GM18907 (cell line): ENCODE results near the gene HES7.

Experiments
- ATAC-seq: cut with Tn5 transposase; IDR thresholded peaks from one replicate; pipeline ENCODE4 v1.9.1; 2021; ENCODE audit warnings: mild to moderate bottlenecking, moderate library complexity; ENCODE audit not compliant: unreplicated experiment

Gene HES7

DNA sequence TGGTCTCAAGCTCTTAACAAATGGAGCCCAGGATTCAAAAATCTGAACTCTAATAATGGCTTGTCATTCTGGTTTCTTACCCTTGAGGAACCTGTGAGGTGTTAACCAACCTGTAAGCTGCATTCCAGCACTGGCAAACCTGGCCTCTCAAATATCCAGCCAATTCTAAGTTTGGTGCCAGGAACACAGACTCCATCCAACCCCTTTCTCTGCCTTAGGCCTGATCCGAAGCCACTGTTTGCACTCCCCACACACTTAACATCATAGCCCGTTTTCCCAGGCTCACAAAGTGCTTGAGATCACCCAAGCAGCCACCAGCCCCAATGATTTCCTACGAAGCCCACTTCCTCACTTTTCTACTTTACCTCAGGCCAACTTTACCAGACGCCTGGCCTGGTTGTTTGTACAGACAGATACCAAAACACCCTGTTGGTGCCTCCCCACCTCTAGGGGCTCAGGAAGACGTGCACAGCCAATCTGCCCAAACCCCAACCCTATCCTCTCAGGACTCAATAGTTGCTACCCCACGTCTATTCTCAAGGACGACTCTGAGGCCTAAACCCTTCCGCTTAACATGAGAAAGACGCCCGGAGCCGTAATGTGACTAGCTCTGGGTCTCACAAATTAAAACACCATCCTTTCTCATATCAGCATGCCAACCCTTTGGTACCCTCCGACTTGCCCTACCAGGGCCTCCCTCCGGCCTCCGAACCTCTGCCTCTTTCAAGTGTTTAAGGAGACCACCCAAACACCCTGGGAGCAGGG, 31.5 kb upstream of the HES7 start:
- no peak for ATAC-seq

DNA sequence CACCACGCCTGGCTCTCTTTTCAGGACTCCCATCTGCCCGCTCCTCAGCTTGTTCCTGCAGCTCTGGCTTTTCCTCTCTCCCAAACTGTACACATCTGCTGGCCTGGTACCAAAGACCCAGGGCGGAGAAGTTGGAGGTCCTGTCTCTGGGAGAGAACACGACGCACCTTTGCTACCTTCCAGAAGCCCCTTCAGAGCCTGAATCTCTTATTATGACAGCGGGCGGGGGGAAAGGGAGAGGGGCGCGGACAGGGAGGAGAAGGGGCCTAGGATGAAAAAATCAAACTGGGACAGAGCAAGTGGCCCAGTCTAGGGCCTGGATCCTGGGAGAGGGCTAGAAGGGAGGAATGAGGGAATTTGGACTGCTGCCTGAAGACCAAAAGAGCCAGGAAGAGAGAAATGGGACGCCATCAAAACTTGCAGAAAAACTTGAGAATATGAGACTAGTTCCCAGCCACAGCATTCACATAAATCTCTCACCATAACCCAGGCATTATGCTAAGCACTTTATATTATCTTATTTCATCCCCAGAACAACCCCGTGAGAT, 30.8 kb upstream of the HES7 start:
- no peak for ATAC-seq

DNA sequence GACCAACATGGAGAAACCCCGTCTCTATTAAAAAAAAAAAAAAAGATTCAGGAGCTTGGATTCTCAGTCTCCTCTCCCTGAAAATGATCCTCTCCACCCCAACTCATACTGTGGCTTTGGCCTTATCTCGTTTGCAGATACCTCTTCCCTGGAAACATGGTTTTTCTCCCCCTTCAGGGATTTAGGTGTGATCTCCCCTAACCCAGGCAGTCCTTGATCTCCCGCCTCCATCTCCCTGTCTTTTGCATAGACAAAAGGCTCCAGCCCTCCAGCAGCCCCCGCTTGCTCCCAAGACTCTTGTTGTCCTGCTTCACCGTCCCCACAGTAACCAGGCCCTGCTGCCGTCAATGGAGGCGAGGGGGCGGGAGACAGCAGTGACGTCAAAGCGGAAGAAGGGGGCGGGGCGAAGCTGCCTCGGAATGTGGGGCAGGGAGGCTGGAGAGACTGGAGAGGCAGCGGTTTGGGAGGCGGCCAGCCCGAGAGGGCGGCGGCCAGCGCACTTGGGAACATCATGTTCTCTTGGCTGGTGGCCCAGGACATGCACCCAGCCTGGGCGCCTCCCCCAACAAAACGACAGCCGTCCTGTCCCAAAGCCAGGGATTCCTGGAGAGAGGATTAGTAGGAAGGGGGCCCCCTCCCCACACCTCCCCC, 30.2 kb upstream of the HES7 start:
- ATAC-seq: no peak

DNA sequence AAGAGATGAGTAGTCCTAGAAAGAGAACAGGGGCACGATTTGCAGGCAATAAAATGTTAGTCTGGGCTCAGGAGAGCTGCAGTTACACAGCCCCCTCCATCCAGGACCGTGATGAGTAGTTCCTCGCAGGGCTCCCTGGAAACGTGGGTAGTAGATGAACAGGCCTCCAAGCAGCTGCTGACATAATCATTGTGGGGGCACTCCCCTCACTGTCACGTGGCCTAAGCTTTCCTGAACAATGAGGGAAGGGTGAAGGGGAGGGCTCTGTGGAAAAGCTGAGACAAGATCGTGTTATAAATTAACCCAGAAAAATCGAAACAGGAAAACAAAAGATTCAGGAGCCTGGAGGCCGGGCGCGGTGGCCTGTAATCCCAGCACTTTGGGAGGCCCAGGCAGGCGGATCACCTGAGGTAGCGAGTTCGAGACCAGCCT, 29.6 kb upstream of the HES7 start:
- ATAC-seq: no peak

DNA sequence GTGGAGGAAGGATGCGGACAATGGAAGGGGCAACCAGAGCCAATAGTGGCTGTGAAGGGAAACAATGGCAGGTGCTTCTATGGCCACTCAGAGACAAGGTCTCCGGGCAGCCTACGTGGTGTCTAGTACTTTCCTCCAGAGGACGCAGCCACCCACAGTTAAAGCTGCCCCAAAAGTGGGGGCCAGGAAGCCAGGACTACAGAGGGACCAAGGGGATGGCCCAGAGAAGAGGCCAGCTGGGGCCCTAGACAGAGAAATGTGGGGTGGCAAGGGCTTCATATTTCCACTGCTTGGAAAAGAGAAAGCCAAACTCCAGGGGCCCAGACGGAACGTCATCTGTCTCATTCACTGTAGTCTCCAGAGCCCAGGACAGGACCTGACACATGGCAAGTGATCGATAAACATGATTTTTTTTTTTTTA, 29.1 kb upstream of the HES7 start:
- no peak for ATAC-seq

DNA sequence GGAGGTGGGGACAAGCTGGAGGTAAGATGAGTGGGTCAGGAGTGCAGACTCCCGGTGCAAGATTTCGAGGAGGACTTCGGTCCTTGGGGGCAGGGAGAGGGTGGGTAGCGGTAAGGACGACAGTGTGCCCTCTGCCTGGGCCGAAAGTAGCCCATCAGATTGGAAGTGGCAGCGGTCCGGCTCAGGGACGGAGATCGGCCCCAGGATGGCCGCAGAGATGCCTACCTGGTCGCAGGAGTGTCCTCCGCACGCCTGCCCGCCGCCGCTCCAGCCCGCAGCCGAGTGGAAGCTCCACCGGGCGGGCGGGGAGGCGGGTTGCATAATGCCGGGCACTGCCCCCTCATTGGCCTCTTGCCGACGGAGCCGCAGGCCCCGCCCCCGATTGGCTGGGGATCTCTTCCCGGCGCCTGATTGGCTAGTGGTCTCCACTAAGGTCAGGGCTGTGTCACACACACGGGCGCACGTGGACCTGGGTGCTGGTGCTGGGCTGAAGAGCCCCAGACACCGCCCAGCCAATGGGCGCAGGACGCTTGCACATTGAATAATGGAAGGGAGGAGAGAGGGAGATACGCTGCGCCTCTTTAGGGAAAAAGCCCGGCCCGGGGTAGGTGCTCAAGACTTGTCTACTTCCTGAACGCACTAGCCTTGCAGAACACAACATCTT, 28.3 kb upstream of the HES7 start, which contains the start of gene PER1:
Gene PER1 (minus strand): TSS at position 293 of the 664 bp plus-strand sequence. CDS start 1,698 bp downstream, outside the sequence.
- no peak for ATAC-seq

DNA sequence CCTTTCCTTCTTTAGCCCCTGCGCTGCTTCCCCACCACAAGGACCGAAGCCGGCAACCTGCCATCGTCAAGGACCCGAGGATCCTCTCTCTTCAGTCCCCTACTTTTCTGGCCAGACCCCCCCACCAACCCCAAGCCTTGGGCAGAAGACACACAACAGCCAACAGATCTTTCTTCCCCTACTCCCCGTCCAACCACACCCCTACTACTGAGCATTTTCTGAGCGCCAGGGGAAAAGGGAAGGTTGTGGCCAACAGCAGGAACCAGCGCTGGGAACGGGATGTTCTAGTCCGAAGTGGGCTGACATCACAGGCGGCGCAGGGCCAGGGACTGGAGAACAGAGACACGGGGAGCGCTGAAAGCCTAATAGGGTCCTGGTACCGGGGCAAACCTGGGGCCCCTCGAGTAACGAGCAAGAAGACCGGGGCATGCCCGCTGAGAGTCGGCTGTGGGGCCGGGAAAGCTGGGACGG, 27.8 kb upstream of the HES7 start:
- no peak for ATAC-seq

DNA sequence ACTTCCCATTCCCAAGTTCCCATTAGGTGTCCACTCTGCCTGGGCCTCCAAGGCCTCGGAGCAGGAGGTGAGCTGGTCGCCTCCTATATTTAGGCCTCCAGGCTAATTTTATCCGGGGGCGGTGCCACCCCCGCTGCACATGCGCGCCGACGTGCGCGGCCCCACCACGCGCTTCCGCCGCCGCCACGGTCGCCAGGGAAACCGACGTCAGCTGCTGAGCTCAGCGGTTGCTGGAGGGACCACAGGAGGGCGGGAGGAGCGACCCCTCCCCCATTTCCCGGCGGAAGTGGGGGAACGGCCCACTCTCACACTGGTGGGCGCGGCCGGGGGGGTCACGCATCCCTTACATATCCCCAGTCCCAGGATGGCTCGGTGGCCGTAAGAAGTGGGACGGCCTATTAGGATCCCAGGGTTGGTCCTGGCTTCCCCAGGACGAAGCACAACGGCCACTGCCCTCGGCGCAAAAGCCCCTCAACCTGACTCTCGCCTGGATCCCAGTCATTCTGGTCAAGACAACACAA, 27.3 kb upstream of the HES7 start:
- ATAC-seq: peak; percentile 52

DNA sequence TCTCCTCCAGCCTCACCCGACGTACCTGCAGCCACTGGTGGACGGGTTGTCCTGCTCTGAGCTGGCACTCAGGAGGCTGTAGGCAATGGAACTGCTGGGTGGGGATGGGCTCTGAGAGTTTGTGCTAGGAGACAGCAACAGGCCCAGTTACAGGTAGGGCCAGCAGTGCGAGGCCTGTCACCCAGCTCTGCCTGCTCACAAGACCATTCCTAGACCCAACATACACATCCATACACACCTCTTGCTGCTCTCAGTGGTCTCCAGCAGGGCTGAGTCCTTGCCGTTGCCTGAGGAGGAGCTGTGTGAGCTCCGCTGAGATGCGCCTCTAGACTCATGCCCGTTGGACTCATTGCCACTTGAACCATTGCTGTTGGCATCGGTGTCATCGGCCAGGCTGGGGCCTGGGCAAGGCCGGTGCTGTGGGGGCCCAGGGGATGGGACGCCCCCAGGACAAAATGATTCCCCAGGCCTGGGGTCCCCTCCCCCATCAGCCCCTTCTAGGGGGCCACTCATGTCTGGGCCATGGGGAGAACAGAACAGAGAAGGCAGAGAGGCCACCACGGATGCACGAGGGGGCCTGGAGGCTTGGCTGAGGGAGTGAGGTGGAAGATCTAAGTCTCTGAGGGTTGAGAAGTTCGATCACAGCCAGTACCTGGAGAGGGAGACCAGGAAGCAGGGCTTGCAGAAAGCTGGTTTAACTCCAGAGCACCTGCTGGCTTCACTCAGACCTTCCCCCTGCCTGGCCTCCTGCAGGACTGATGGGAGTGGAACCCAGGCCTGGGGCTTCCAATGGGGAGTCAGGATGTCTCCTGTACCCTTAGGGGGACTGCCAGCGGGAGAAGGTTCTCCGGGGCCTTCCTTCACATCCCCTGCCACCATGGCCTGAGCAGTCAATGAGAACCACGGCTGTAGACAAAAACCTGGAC, 26.6 kb upstream of the HES7 start:
- no peak for ATAC-seq

DNA sequence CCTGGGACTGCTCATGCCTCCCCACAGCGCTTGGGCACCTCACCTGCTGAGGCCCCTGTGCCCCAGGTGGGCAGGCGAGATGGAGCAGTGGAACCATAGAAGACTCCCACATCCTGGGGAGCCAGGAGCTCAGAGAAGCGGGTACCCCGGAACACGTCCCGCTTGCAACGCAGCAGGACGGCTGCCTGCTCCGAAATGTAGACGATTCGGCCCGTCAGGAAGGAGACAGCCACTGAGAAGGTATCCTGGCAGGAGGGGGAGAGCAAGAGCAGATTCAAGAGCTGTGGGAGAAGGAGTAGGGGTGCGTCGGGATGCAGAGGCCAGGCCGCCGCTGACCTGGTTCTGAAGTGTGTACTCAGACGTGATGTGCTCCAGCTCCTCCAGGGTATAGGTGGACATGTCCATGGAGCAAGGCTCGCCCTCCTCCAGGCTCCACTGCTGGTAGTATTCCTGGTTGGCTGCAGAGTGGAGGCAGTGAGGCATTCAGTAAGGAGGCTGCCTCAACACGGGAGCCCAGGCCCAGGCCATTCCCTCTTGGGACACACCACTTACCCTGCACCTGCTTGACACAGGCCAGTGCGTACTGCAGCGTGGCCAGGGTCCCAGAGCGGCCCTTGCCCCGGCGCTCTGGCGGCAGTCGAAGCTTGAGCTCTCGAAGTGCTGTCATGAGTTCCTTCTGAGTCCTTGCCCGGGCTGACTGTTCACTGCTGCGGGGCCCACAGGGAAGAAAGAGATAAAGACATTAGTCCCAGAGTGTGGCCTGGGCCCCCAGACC, 25.7 kb upstream of the HES7 start:
- ATAC-seq: no peak

DNA sequence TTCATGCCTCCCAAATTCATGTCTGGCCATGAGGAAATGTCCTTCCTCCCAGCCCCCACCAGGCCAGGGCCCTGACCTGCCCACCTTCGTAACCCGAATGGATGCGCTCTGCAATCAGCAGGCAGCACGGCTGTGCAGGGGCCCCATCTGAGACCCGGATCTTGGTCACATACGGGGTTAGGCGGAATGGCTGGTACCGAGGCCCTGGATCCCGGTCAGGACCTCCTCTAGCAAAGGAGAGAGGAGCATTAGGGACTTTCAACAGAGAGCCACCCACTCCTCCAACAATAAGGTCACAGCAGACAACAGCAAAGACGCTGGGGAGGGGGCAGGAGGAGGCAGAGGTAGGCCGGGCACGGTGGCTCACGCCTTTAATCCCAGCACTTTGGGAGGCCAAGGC, 24.7 kb upstream of the HES7 start:
- no peak for ATAC-seq

DNA sequence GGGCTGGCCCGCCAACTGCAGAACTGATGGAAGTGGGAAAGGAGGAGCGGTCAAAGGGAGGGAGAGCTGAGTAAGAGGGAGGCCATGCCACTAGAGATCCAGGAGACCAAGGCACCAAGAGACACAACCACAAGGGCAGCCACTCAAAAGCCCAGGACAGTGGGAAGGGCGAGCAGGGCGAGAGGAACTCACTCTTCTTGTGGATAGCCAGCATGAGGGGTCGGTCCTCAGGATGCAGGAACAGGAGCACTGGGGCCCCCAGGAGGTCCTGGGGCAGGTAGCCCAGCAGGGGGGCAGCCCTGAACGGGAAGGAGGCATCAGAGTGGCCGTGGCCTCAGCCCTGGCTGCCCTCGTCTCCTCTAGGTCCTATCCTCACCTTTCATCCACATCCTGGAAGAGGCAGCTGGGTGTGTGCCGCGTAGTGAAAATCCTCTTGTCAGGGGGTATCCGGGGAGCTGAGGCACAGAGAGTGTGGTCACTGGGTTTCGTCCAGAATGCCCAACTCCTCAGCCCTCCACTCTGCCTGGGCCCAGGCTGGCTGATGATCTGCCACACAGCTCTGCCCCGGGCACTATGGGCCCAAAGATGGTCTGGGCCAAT, 24.0 kb upstream of the HES7 start:
- no peak for ATAC-seq

DNA sequence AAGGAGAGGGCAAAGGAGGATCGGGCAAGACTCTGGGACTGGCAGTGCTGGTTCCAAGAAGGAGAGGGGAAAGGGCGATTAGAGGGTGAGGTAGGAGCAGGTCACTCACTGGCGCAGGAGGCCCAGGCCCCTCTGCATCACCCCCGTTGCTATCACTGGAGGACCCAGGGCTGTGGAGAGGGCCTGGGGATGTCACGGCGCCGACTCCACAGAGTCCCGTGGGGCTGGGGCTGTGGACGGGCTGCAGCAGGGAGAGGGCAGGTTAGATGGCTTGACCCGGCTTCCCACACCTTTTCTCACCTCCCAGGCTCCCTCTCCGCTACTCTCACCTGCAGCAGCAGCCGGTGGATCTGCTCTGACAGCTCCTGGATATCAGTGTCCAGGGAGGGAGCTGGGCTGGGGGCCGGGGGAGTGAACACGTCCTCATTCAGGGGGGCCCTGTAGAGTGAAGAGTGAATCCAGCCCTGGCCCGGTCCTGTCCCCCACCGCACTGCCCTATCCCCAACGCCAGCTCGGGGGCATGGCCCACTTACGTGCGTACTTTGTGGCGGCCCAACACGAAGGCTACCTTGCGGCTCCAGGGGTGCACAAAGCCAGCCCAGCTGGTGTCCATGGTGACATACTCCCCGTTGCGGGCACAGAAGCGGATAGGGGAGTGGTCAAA, 23.4 kb upstream of the HES7 start:
- no peak for ATAC-seq

DNA sequence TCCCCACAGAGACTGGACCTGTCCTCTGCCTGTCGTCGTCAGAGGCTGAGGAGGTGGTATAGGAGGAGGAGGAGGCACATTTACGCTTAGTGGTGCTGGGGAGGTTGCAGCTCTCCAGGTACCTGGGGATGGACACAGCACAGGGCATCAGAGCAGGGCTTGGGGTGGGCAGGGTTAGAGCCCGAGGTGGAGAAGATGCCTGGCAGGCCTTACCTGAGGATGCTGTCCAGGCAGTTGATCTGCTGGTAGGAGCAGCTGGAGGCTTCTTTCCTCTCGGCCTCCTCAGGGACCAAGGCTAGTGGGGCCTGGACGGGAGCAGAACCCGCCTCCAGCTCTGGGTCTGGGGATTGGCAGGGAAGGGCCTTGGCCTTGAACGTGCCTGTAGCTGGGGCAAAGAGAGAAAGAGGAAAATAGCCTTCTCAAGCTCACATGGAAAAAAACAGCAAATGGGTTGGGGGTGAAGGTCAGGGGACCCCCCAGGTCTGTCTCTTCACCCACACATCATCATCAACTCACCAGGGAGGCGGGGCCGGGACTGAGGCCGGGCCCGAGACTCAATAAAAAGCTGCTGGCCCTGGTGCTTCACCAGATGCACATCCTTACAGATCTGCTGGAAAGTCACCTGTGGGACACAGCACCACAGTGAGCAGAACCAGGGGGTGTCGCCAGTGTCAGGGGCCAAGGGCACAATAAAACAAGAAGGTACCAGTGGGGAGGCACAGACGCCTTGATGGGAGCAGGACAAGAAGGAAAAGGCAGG, 22.7 kb upstream of the HES7 start:
- no peak for ATAC-seq

DNA sequence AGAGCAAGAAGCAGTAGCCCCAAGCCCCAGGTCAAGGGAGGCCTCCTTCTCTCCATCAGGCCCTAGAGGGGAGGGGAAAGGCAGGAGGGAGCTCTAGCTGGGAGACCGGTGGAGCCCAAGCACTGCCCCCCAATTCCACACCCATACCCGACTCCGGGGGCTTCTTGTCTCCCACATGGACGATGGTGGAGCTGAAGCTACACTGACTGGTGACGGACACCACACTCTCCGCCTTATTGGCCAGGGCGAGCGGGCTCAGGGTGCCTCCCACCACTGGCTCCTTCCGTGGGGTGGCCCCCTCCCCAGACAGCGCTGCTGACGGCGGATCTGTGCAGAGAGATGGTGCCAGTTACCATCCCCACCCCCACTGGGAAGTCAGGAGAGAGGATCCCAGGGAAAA, 21.9 kb upstream of the HES7 start:
- ATAC-seq: no peak

DNA sequence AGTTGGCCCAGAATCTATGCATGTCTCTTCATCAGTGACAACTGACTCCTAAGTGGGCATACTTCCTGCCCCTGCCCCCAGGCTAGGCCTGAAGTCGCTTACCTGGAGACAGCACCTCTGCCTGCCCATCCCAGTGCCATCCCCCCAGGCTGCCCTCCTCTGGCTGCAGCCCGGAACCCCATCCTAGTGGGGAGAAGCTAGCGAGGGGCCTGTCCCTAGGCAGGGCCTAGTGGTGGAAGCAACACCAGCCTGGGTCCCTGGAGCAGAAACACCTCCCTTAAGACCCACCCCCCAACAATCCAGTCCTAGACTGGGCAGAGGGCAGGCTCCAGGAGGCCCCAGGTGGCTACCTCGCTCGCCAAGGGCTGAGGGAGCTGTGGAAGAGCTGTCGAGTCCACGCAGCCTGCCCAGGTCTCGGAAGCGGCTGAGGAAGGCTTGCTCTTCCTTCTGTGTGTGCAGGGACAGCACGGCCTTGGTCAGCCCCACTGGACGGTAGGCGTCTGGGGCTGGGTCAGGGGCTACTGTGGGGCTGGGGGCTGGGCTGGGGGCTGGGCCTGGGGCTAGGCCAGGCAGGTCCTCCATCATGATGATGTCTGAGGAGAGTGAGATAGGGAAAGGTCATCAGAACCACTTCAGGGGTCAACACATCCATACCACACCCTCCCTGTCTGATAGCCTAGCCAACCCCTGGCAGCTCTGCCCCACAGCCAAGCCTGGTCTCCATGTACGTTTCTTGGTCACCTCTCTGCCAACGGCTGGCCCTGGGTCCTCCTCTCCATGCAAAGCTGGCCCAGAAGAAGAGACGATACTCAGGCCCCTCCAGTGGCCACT, 20.7 kb upstream of the HES7 start:
- ATAC-seq: no peak
